NB4 (cell line): ENCODE data around the gene RPL13.

Source experiments
- DNase-seq: peaks from one replicate; pipeline ENCODE4 v3.0.0; 2010; ENCODE audit warnings: low read depth
- H3K4me3 ChIP-seq: one replicate; pipeline ENCODE4 v1.5.1; 2011; ENCODE audit warnings: mild to moderate bottlenecking, low read depth, low read length, moderate library complexity
- CTCF ChIP-seq: IDR thresholded peaks from one replicate; pipeline ENCODE4 v1.5.1; 2012; ENCODE audit warnings: low read depth, low read length
- MAX ChIP-seq: IDR thresholded peaks from 2 replicates; pipeline ENCODE4 v1.6.1; 2011; ENCODE audit warnings: low read depth, low read length
- MYC ChIP-seq: IDR thresholded peaks from 2 replicates; pipeline ENCODE4 v1.6.1; 2011; ENCODE audit warnings: low read depth, low read length
- POLR2A ChIP-seq: IDR thresholded peaks from 2 replicates; pipeline ENCODE4 v1.6.1; 2011; ENCODE audit warnings: mild to moderate bottlenecking; ENCODE audit not compliant: insufficient read length; ENCODE audit errors: extremely low read depth

The RPL13 gene

GRCh38 chr16:89560378-89561141 lies at the start of gene RPL13:
TSS of gene RPL13 (plus strand) at chr16:89560682. CDS start at chr16:89560960, 278 bp downstream.
- peak; percentile 63 for TF ChIP-seq MAX
- TF ChIP-seq MYC = peak; percentile 88; the same call in 1 of the 2 replicates
- TF ChIP-seq CTCF = no peak
- peak; percentile 99 for TF ChIP-seq POLR2A
- peak; percentile 98 for DNase-seq
- peak within 1 kb of the TSS; percentile 98 for H3K4me3 ChIP-seq

DNA sequence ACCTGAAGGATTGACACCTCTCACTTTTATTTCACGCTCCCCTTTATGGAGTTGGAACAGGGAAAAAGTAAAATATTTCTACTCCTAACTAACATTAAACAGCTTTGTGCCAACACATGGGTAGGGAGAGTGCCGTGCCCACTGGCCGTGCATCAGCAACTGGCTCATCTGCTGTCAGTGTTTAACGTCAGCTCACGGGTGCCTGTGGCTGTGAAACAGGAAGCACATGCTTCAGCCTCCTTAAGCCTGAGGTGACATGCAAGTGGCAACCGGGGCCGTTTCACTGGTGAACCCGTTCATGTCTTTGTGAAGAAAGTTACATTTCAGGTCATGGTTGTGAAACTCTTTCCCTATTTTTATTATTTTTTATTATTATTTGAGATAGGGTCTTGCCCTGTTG lies 49.1 kb upstream of the RPL13 start:
- no peak for DNase-seq
- no peak overlapping the region for H3K4me3 ChIP-seq
- TF ChIP-seq MYC = no peak
- TF ChIP-seq CTCF = no peak
- no peak for TF ChIP-seq MAX
- TF ChIP-seq POLR2A = no peak

DNA sequence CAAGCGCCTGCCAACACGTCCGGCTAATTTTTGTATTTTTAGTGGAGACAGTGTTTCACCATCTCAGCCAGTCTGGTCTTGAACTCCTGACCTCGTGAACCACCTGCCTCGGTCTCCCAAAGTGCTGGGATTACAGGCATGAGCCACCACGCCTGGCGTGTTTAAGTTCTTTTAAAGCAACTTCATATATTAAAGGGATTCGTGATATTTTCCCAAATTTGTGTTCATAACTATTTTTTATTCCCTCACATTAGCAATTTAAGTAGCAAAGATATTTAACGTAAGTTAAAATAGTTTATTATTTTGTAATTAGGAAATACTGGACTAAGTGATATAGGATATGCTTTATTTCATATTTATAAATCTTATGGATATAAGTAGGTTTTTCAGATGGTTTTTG lies 48.0 kb upstream of the RPL13 start:
- no peak for DNase-seq

GRCh38 chr16:89517128-89517527 lies 43.4 kb upstream of the RPL13 start:
- H3K4me3 ChIP-seq = no peak overlapping the region
- TF ChIP-seq POLR2A (no peak), MYC (no peak), CTCF (no peak), MAX (no peak)
- no peak for DNase-seq

More for the DNA sequence above, 48.0 kb upstream of the RPL13 start:
- no peak for TF ChIP-seq MAX
- TF ChIP-seq MYC = no peak
- TF ChIP-seq CTCF = no peak
- no peak for TF ChIP-seq POLR2A
- no peak overlapping the region for H3K4me3 ChIP-seq

DNA sequence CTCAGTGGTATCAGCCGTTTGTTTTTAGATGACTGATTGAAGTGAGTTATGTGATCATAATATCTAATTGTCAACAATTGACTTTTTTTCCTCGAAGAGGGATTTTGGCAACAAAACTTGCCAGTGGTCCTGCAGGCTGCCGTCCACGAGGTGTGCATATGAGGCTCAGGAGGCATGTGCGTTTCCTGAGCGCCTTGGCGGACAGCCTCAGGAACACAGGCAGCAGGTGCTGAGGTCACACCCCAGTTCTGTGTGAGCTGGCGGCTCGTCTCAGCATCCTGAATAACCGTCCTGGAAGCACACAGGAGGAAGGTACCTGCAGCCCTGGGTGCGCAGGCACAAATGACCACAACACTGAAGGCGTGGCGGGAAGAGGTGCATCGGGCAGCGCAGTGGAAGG lies 40.6 kb upstream of the RPL13 start:
- TF ChIP-seq CTCF (no peak), MYC (no peak), MAX (no peak), POLR2A (no peak)
- DNase-seq = no peak
- no peak overlapping the region for H3K4me3 ChIP-seq

DNA sequence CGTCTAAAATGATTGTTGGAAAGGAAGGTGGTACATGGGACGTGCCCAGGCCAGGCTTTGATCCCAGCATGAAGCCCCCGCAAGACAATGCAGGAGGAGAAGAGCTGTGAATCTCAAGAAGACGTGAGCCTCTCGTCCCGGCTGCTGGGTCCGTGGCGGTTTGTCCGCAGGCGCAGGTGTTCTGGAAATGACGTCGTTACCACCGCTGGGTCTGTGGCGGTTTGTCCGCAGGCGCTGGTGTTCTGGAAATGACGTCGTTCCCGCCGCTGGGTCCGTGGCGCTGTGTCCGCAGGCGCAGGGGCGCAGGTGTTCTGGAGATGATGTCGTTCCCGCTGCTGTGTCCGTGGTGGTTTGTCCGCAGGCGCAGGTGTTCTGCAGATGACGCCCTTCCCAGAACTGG lies 38.2 kb upstream of the RPL13 start:
- H3K4me3 ChIP-seq = no peak overlapping the region
- no peak for TF ChIP-seq POLR2A
- no peak for DNase-seq
